ENCODE measurements around the gene ASZ1. TPM values are rescaled to one million over a fixed set of nuclear protein-coding genes. Genes with fewer than 3 reads are reported as not detected.
"Not testable (repeated sequence)": the region's sequence is repeated elsewhere in the genome, so short reads cannot be mapped to it uniquely, and the experiment has no call there.

Gene ASZ1
- total RNA-seq, 1 experiment from 2014 or later = not detected

DNA sequence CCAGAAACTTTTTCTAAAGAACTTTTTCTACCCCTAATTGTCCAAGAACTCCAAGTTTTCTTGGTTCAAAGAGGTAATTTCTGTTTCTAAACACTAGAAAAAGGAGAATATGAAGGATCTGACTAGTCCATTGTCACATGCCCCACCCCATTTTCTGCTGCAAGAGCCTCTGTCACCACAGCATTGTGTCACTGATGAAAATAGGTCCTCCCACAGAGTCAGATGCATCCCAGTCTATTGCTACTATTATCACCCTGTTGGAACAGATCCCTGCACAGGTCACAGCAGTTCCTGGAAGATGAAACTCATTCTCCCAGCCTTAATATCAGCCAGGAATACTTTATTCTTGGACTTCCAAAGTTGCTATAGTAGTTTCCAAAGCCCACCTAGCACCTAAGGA is 45.0 kb upstream of the ASZ1 start:
- ATAC-seq (no peak), DNase-seq (no peak)
- no peak overlapping the region for H3K4me3 ChIP-seq (ENCODE audit: low read length)
- no peaks in the 10 kb centered on the region for H3K9me2 ChIP-seq (replicated peaks; ENCODE audit: low read length)
- intact Hi-C loops (cut with micrococcal nuclease) = no loop called here
- ChIA-PET POLR2A (ENCODE audit: unreplicated experiment) (no interaction called here), CTCF (interaction anchor here (0.6 kb wide), 1 partner anchor 274 kb away, joined by 3 read pairs; no protein-coding TSS in a partner anchor)
- no peak overlapping the region for H3K4me2 ChIP-seq (ENCODE audit: low read length)
- no peak overlapping the region for H3K9ac ChIP-seq (ENCODE audit: low read length)
- no peaks in the 10 kb centered on the region for H3K9me3 ChIP-seq (ENCODE audit: low read length)
- no peaks in the 10 kb centered on the region for H3K4me1 ChIP-seq (ENCODE audit: insufficient read depth, low read length)
- no peaks in the 10 kb centered on the region for H4K20me1 ChIP-seq (ENCODE audit: low read length)
- no peaks in the 10 kb centered on the region for H3F3A ChIP-seq (ENCODE audit: low read length, unreplicated experiment)
- no peaks in the 10 kb centered on the region for H3K79me2 ChIP-seq (ENCODE audit: low read length)
- H3K27ac ChIP-seq (ENCODE audit: low read length) = no peak overlapping the region
- BruUV-seq (replicated peaks) = no TSS peak
- peaks cover 31% of the 10 kb centered on the region for H3K27me3 ChIP-seq (ENCODE audit: low read length)
- TF ChIP-seq CTCF (conservative IDR thresholded peaks at IDR 0.05; ENCODE audit: low read depth, low read length) = no peak
- no peak for TF ChIP-seq EZH2 (IDR thresholded peaks at IDR 0.05; ENCODE audit: low read length, unreplicated experiment)
- TF ChIP-seq EZH2phosphoT487 (IDR thresholded peaks at IDR 0.05; ENCODE audit: borderline replicate concordance, low read length) = no peak
- no peaks in the 10 kb centered on the region for H3K36me3 ChIP-seq (ENCODE audit: low read depth, low read length)
- H2AFZ ChIP-seq (ENCODE audit: low read length) = no peak overlapping the region

DNA sequence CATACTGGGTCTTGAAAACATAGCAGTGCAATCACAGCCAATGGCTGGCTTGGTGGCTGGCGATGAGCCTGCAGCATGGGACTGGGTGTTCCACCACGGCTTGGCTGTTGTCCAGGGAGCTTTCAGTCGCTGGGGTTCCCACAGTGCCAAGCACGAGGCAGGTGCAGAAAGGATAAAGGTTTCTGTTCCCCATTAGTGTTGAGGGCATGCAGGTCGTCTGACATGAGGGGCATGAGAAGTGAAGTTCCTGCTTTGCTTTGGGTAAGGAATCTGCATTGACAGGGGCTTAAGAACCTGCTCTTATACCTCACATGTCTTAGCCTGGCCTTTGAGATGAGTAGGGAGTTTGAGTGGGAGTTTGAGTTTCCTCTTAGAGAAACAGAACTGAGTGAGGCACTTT is 43.5 kb upstream of the ASZ1 start:
- no peaks in the 10 kb centered on the region for H3F3A ChIP-seq (ENCODE audit: low read length, unreplicated experiment)
- H3K79me2 ChIP-seq (ENCODE audit: low read length) = no peaks in the 10 kb centered on the region
- DNase-seq (no peak), ATAC-seq (no peak)
- no peak overlapping the region for H3K4me3 ChIP-seq (ENCODE audit: low read length)
- H2AFZ ChIP-seq (ENCODE audit: low read length) = no peak overlapping the region
- H3K36me3 ChIP-seq (ENCODE audit: low read depth, low read length) = no peaks in the 10 kb centered on the region
- no peaks in the 10 kb centered on the region for H3K9me2 ChIP-seq (replicated peaks; ENCODE audit: low read length)
- H3K4me2 ChIP-seq (ENCODE audit: low read length) = no peak overlapping the region
- no peaks in the 10 kb centered on the region for H4K20me1 ChIP-seq (ENCODE audit: low read length)
- H3K27me3 ChIP-seq (ENCODE audit: low read length) = peaks cover 22% of the 10 kb centered on the region
- no peaks in the 10 kb centered on the region for H3K4me1 ChIP-seq (ENCODE audit: insufficient read depth, low read length)
- H3K27ac ChIP-seq (ENCODE audit: low read length) = no peak overlapping the region
- ChIA-PET POLR2A (ENCODE audit: unreplicated experiment) (no interaction called here), CTCF (no interaction called here)
- intact Hi-C loops (cut with micrococcal nuclease) = no loop called here
- no peaks in the 10 kb centered on the region for H3K9me3 ChIP-seq (ENCODE audit: low read length)
- BruUV-seq (replicated peaks) = no TSS peak
- TF ChIP-seq CTCF (conservative IDR thresholded peaks at IDR 0.05; ENCODE audit: low read depth, low read length) = no peak
- TF ChIP-seq EZH2phosphoT487 (IDR thresholded peaks at IDR 0.05; ENCODE audit: borderline replicate concordance, low read length) = no peak
- no peak for TF ChIP-seq EZH2 (IDR thresholded peaks at IDR 0.05; ENCODE audit: low read length, unreplicated experiment)
- H3K9ac ChIP-seq (ENCODE audit: low read length) = no peak overlapping the region

DNA sequence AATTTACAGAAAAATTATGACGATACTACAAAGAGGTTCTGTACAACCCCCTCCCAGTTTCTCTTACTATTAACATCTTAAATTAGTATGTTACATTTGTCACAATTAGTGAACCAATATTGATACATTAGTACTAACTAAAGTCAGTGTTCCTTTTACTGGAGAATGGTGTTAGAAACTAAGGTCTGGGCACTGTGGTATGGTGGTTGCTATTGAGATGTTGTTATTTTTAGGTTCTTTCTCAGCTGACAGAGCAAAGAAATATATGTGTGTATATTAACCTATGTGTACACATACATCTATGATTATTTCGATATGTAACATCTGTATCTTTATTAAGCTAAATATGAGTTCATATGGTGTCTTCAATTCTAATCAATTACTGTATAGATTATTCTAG is 40.9 kb upstream of the ASZ1 start:
- POLR2A ChIA-PET (ENCODE audit: unreplicated experiment) = no interaction called here
- H3K36me3 ChIP-seq (ENCODE audit: low read depth, low read length) = no peaks in the 10 kb centered on the region
- no peaks in the 10 kb centered on the region for H3K9me2 ChIP-seq (replicated peaks; ENCODE audit: low read length)
- H3K4me3 ChIP-seq (ENCODE audit: low read length) = no peak overlapping the region
- no peak overlapping the region for H3K4me2 ChIP-seq (ENCODE audit: low read length)
- no peak overlapping the region for H2AFZ ChIP-seq (ENCODE audit: low read length)
- no peak overlapping the region for H3K27ac ChIP-seq (ENCODE audit: low read length)
- intact Hi-C loops (cut with micrococcal nuclease) = no loop called here
- CTCF ChIA-PET = no interaction called here
- no peaks in the 10 kb centered on the region for H3K79me2 ChIP-seq (ENCODE audit: low read length)
- H3K4me1 ChIP-seq (ENCODE audit: insufficient read depth, low read length) = no peaks in the 10 kb centered on the region
- ATAC-seq (no peak), DNase-seq (no peak)
- BruUV-seq (replicated peaks) = no TSS peak
- no peak overlapping the region for H3K9ac ChIP-seq (ENCODE audit: low read length)
- TF ChIP-seq CTCF (conservative IDR thresholded peaks at IDR 0.05; ENCODE audit: low read depth, low read length) = no peak
- TF ChIP-seq EZH2phosphoT487 (IDR thresholded peaks at IDR 0.05; ENCODE audit: borderline replicate concordance, low read length) = no peak
- no peak for TF ChIP-seq EZH2 (IDR thresholded peaks at IDR 0.05; ENCODE audit: low read length, unreplicated experiment)
- H4K20me1 ChIP-seq (ENCODE audit: low read length) = no peaks in the 10 kb centered on the region
- no peaks in the 10 kb centered on the region for H3F3A ChIP-seq (ENCODE audit: low read length, unreplicated experiment)
- no peaks in the 10 kb centered on the region for H3K9me3 ChIP-seq (ENCODE audit: low read length)
- H3K27me3 ChIP-seq (ENCODE audit: low read length) = peaks cover 14% of the 10 kb centered on the region

DNA sequence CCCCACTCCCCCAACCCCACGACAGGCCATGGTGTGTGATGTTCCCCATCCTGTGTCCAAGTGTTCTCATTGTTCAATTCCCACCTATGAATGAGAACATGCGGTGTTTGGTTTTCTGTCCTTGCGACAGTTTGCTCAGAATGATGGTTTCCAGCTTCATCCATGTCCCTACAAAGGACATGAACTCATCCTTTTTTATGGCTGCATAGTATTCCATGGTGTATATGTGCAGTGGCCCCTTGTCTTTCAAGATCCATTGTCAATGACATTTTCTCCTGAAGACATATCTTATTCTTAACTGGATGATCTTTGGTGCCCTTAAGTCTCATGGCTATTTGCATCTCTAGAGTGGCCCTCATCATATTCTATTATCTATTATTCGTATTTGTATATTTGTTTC is 33.5 kb upstream of the ASZ1 start:
- H3F3A ChIP-seq (ENCODE audit: low read length, unreplicated experiment); H3K4me1 ChIP-seq (ENCODE audit: insufficient read depth, low read length); ATAC-seq; H3K9me2 ChIP-seq (replicated peaks; ENCODE audit: low read length); POLR2A ChIA-PET (ENCODE audit: unreplicated experiment); H3K9ac ChIP-seq (ENCODE audit: low read length); H3K4me2 ChIP-seq (ENCODE audit: low read length); H4K20me1 ChIP-seq (ENCODE audit: low read length); H3K9me3 ChIP-seq (ENCODE audit: low read length); H2AFZ ChIP-seq (ENCODE audit: low read length); H3K36me3 ChIP-seq (ENCODE audit: low read depth, low read length); H3K27ac ChIP-seq (ENCODE audit: low read length); DNase-seq; H3K27me3 ChIP-seq (ENCODE audit: low read length); intact Hi-C loops (cut with micrococcal nuclease); H3K79me2 ChIP-seq (ENCODE audit: low read length); CTCF ChIA-PET; H3K4me3 ChIP-seq (ENCODE audit: low read length); BruUV-seq (replicated peaks): not testable (repeated sequence)
